CD8-positive, alpha-beta memory T cell (primary cell): ENCODE measurements around the gene APOD. TPM values are rescaled to one million over a fixed set of nuclear protein-coding genes. Genes with fewer than 3 reads are reported as not detected.

Experiments
- CTCF ChIA-PET: fragments of 350-600 bp; sonication (Branson Sonifier 250); formaldehyde crosslinking; loops from one replicate; lab custom pipeline; 2021; ENCODE audit warnings: antibody characterized with exemption; lab: Charles Lee
- POLR2A ChIA-PET: fragments of 350-600 bp; sonication (Branson Sonifier 250); formaldehyde crosslinking; loops from one replicate; lab custom pipeline; 2021; ENCODE audit warnings: antibody characterized with exemption; lab: Charles Lee
- DNase-seq, 5 donors: peaks; one replicate each; pipeline versions ENCODE4 v3.0.0 to v3.0.0-alpha.2; 2020 to 2022; ENCODE audit warnings: mixed read lengths in 1 of 5
- H3K27ac ChIP-seq: one replicate; pipeline ENCODE4 v1.7.0; 2013; ENCODE audit warnings: low read depth, mild to moderate bottlenecking, low read length, moderate library complexity
- H3K27me3 ChIP-seq: 2 replicates; pipeline ENCODE4 v1.7.0; 2013; ENCODE audit warnings: low read length, mild to moderate bottlenecking; ENCODE audit not compliant: insufficient read depth, poor library complexity, severe bottlenecking
- H3K36me3 ChIP-seq: 2 replicates; pipeline ENCODE4 v1.7.0; 2013; ENCODE audit warnings: mild to moderate bottlenecking, low read length, moderate library complexity; ENCODE audit not compliant: insufficient read depth
- H3K4me1 ChIP-seq: 2 replicates; pipeline ENCODE4 v1.7.0; 2013; ENCODE audit warnings: mild to moderate bottlenecking, low read length, moderate library complexity; ENCODE audit not compliant: insufficient read depth
- H3K4me3 ChIP-seq: 2 replicates; pipeline ENCODE4 v1.7.0; 2013; ENCODE audit warnings: mild to moderate bottlenecking, low read length
- H3K9me3 ChIP-seq: 2 replicates; pipeline ENCODE4 v1.7.0; 2013; ENCODE audit warnings: mild to moderate bottlenecking, low read length
- H3K27ac Mint-ChIP-seq, 8 donors: one replicate each; pipeline ENCODE4 v1.8.0; 2020 to 2021; ENCODE audit warnings: mixed read lengths in 8 of 8, mild to moderate bottlenecking in 6 of 8, inconsistent platforms in 3 of 8, moderate library complexity in 3 of 8
- H3K27me3 Mint-ChIP-seq, 2 donors: one replicate each; pipeline ENCODE4 v1.8.0; 2020 to 2021; ENCODE audit warnings: mixed read lengths in 2 of 2, mild to moderate bottlenecking in 1 of 2, moderate library complexity in 1 of 2
- H3K36me3 Mint-ChIP-seq, 3 donors: one replicate each; pipeline ENCODE4 v1.8.0; 2020 to 2021; ENCODE audit warnings: mixed read lengths in 3 of 3, inconsistent platforms in 1 of 3, mild to moderate bottlenecking in 1 of 3
- H3K4me1 Mint-ChIP-seq, 3 donors: one replicate each; pipeline ENCODE4 v1.8.0; 2020 to 2021; ENCODE audit warnings: mixed read lengths in 3 of 3, inconsistent platforms in 1 of 3, mild to moderate bottlenecking in 1 of 3
- H3K4me3 Mint-ChIP-seq, 7 donors: one replicate each; pipeline ENCODE4 v1.8.0; 2020 to 2021; ENCODE audit warnings: mixed read lengths in 7 of 7, mild to moderate bottlenecking in 6 of 7, moderate library complexity in 4 of 7, inconsistent platforms in 2 of 7
- H3K9me3 Mint-ChIP-seq, 5 donors: one replicate each; pipeline ENCODE4 v1.8.0; 2020 to 2022; ENCODE audit warnings: mixed read lengths in 5 of 5, mild to moderate bottlenecking in 3 of 5, moderate library complexity in 2 of 5, inconsistent platforms in 1 of 5
- polyA plus RNA-seq: library from polyadenylated mRNA; unstranded; fragments of 300-500 nt; fragmentation: Illumina TruSeq; gene quantifications from one replicate; pipeline ENCODE4 v1.2.3, GENCODE V29; 2021
- total RNA-seq, 2 experiments: library from RNA; stranded (reverse); gene quantifications; one replicate each; pipeline ENCODE4 v1.2.3, GENCODE V29; 2021

Gene APOD
- total and polyA plus RNA-seq, 3 experiments from 2014 or later = 0.20 TPM; not detected in 2

DNA sequence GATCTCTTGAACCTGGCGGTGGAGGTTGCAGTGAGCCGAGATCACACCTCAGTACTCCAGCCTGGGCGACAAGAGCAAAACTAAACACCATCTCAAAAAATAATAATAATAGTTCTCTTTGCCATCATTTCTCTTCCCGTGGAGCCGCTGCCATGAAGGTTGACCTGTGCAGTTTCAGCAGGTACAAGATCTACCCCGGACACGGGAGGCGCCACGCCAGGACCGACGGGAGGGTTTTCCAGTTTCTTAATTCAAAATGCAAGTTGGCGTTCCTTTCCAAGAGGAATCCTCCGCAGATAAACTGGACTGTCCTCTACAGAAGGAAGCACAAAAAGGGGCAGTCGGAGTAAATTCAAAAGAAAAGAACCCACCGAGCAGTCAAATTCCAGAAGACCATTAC lies 29.3 kb downstream of the APOD start:
- ChIA-PET POLR2A (no interaction called here), CTCF (interaction anchor here (0.9 to 1.8 kb wide), 2 partner anchors 11 to 12 kb away, joined by 3 to 5 read pairs; partner anchors contain the start of gene PPP1R2)
- no peaks in the 10 kb centered on the region for H3K36me3 Mint-ChIP-seq
- H3K36me3 ChIP-seq = no peaks in the 10 kb centered on the region
- H3K9me3 Mint-ChIP-seq = no peaks in the 10 kb centered on the region
- no peaks in the 10 kb centered on the region for H3K27me3 ChIP-seq
- no peak for DNase-seq
- H3K27ac ChIP-seq = no peak overlapping the region
- peaks cover 67% of the 10 kb centered on the region for H3K4me1 ChIP-seq
- peak overlapping the region in 6 of 8 donors; percentile 23 to 93 (median 60) for H3K27ac Mint-ChIP-seq
- no peak overlapping the region for H3K4me3 ChIP-seq
- no peaks in the 10 kb centered on the region for H3K9me3 ChIP-seq
- peak overlapping the region in 1 of 7 donors; percentile 48 for H3K4me3 Mint-ChIP-seq
- no peaks in the 10 kb centered on the region for H3K27me3 Mint-ChIP-seq
- H3K4me1 Mint-ChIP-seq = peaks cover 47 to 66% (median 53%) of the 10 kb centered on the region in 3 donors

DNA sequence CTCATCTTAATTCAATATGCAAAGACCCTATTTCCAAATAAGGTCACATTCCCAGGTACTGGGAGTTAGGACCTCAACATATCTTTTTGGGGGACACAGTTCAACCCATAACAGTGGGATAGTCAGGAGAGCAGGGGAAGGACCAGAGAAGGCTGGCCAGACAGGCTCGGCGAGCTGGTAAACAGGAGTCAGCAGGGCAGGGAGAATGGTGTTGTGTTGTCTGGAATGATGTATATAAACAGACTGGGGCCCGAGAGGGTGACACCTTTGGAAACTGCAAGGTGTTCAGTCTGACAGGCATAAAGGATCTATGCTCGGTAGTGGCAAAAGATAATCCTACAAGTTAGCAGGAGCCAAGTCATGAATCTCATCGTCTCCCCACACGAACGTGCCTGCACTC lies 30.5 kb downstream of the APOD start:
- Mint-ChIP-seq H3K9me3 (no peaks in the 10 kb centered on the region), H3K27me3 (no peaks in the 10 kb centered on the region), H3K27ac (peak overlapping the region; percentile 81 to 100 (median 96)), H3K36me3 (no peaks in the 10 kb centered on the region), H3K4me1 (peaks cover 51 to 67% (median 54%) of the 10 kb centered on the region in 3 donors), H3K4me3 (peak overlapping the region in 3 of 7 donors; percentile 9 to 41 (median 12))
- no peak for DNase-seq
- H3K9me3 ChIP-seq = no peaks in the 10 kb centered on the region
- H3K27ac ChIP-seq = peak overlapping the region; percentile 17
- H3K4me1 ChIP-seq = peaks cover 74% of the 10 kb centered on the region
- POLR2A ChIA-PET = interaction anchor here (3.9 kb wide), 1 partner anchor 11 kb away, joined by 36 read pairs; the partner anchor contains the start of gene PPP1R2
- no peaks in the 10 kb centered on the region for H3K27me3 ChIP-seq
- H3K4me3 ChIP-seq = no peak overlapping the region
- CTCF ChIA-PET = interaction anchor here (0.8 kb wide), 1 partner anchor 16 kb away, joined by 3 read pairs; no protein-coding TSS in a partner anchor
- no peaks in the 10 kb centered on the region for H3K36me3 ChIP-seq

DNA sequence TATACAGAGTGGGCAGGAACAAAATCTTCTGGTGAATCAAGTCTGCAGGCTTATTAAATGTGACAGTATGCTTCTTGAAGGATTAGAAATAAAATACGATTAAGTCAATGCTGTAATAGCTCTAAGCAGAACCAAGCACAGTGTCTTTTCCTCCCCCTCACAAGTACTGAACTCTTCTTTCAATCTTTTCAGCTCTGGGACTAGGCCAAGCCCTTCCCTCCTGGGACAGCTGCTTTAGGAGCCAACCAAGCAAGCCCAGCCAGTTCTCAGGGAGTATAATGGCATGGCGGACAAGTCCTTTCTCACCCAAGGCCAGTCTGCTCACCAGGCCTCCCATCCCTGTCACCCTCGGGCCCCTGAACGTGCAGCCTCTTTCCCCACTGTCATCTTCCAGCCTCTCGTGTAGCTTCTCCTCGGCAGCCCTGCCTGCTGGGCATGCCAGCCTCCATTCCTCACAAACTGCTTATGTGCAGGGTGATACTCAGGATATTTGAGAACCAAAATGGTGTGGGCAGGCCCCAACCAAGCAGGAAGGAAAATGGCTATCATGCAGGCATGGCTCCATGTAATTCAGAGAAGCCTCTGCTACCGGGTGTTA lies 32.3 kb downstream of the APOD start:
- H3K27ac ChIP-seq = peak overlapping the region; percentile 25
- H3K36me3 ChIP-seq = no peaks in the 10 kb centered on the region
- peak overlapping the region; percentile 91 to 100 (median 97) for H3K27ac Mint-ChIP-seq
- H3K4me3 ChIP-seq = no peak overlapping the region
- peak overlapping the region in 6 of 7 donors; percentile 84 to 96 (median 85) for H3K4me3 Mint-ChIP-seq
- no peaks in the 10 kb centered on the region for H3K9me3 Mint-ChIP-seq
- no peaks in the 10 kb centered on the region for H3K9me3 ChIP-seq
- H3K27me3 Mint-ChIP-seq = no peaks in the 10 kb centered on the region
- CTCF ChIA-PET = interaction anchor here (0.7 to 1.8 kb wide), 4 partner anchors 9 to 280 kb away, joined by 3 to 6 read pairs (median 6); partner anchors contain the start of gene XXYLT1
- H3K27me3 ChIP-seq = no peaks in the 10 kb centered on the region
- no peaks in the 10 kb centered on the region for H3K36me3 Mint-ChIP-seq
- H3K4me1 ChIP-seq = peaks cover 91% of the 10 kb centered on the region
- DNase-seq = no peak
- H3K4me1 Mint-ChIP-seq = peaks cover 65 to 84% (median 71%) of the 10 kb centered on the region in 3 donors
- POLR2A ChIA-PET = interaction anchor here (0.7 to 3.9 kb wide), 2 partner anchors 10 to 865 kb away, joined by 3 to 36 read pairs; partner anchors contain the start of gene PPP1R2

DNA sequence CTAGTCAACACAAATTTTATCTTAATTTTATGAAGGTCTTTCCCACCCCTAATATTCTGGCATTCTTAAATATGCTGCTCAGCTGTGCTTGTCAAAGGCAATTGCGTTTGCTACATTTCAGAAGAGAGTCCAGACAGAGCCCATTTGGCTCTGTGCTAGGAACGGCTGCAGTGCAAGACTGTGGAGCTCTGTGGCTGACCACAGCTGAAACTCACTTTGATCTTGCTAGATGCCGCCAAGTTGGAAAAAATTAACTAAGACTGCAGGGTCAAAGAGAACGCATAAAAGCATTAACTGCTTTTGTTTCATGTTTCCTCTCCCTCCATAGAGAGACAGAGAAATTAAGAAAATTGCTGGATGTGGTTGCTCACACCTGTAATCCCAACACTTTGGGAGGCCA lies 33.0 kb downstream of the APOD start:
- peak overlapping the region; percentile 48 for H3K27ac ChIP-seq
- Mint-ChIP-seq H3K4me3 (peak overlapping the region; percentile 73 to 96 (median 85)), H3K27ac (peak overlapping the region; percentile 91 to 100 (median 97)), H3K27me3 (no peaks in the 10 kb centered on the region), H3K36me3 (no peaks in the 10 kb centered on the region), H3K4me1 (peaks cover 70 to 85% (median 73%) of the 10 kb centered on the region in 3 donors), H3K9me3 (no peaks in the 10 kb centered on the region)
- peak overlapping the region; percentile 74 for H3K4me3 ChIP-seq
- POLR2A ChIA-PET = interaction anchor here (0.6 to 3.9 kb wide), 5 partner anchors 9 to 878 kb away, joined by 3 to 36 read pairs (median 3); partner anchors contain the start of genes LSG1, PPP1R2 and XXYLT1
- no peaks in the 10 kb centered on the region for H3K27me3 ChIP-seq
- H3K4me1 ChIP-seq = peaks cover 91% of the 10 kb centered on the region
- CTCF ChIA-PET = interaction anchor here (1.0 to 1.6 kb wide), 11 partner anchors 7 to 343 kb away, joined by 3 to 6 read pairs (median 4); partner anchors contain the start of gene XXYLT1
- DNase-seq = peak in 2 of 5 donors; percentile 18 to 45
- H3K36me3 ChIP-seq = no peaks in the 10 kb centered on the region
- H3K9me3 ChIP-seq = no peaks in the 10 kb centered on the region

DNA sequence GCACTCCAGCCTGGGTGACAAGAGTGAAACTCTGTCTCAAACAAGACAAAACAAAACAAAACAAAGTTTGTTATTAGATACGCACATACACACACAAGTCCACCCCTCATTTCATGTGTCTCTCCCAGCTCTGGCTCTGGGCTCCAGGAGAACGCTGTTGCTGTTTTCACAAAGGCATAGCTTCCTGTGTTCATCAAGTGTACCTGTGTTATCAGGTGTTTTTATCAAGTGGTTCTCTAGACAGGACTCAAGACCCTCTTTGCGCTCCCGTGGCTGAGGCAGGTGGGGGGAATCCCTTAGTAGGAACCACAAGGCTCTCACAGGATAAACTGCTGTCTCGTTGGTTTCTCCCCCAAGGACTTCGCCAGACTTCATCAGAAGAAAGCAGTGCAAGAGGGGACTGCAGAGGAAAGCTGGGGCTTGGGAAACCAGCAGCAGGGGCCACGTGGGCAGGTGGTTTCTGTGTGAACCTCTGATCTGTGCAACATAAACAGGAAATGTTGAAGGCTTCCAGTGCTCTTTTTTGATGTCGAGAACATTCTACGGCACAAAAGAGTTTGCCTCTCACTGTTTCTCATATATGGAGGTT lies 33.7 kb downstream of the APOD start:
- ChIA-PET POLR2A (interaction anchor here (0.5 to 3.9 kb wide), 8 partner anchors 8 to 878 kb away, joined by 3 to 36 read pairs (median 4); partner anchors contain the start of genes LSG1, PPP1R2 and XXYLT1), CTCF (interaction anchor here (1.0 to 1.6 kb wide), 13 partner anchors 8 to 366 kb away, joined by 3 to 6 read pairs (median 3); partner anchors contain the start of gene XXYLT1)
- H3K9me3 Mint-ChIP-seq = no peaks in the 10 kb centered on the region
- Histone ChIP-seq H3K4me3 (peak overlapping the region; percentile 74), H3K27ac (peak overlapping the region; percentile 48), H3K27me3 (no peaks in the 10 kb centered on the region), H3K36me3 (no peaks in the 10 kb centered on the region), H3K4me1 (peaks cover 92% of the 10 kb centered on the region), H3K9me3 (no peaks in the 10 kb centered on the region)
- H3K27me3 Mint-ChIP-seq = no peaks in the 10 kb centered on the region
- H3K4me3 Mint-ChIP-seq = peak overlapping the region; percentile 73 to 96 (median 85)
- no peaks in the 10 kb centered on the region for H3K36me3 Mint-ChIP-seq
- peaks cover 74 to 87% (median 80%) of the 10 kb centered on the region in 3 donors for H3K4me1 Mint-ChIP-seq
- peak overlapping the region; percentile 91 to 100 (median 97) for H3K27ac Mint-ChIP-seq
- peak; percentile 71 to 96 (median 88) for DNase-seq

DNA sequence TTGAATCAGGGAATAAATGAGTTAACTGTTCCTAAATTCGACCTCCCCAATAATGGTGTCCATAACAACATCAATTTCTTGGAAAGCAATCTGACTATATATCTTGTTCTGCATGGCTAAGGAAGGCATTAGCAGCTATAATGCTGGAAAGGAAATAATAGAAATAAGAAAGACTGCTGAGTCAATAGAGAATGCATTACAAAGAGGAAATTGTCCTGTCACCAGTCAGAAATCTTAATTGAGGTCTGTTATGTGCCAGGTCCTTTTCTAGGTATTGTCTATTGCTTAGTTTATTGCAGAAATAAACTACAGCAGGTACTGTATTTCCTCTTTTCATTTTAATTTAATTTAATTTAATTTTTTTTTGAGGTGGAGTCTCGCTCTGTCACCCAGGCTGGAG lies 34.8 kb downstream of the APOD start:
- Histone ChIP-seq H3K9me3 (no peaks in the 10 kb centered on the region), H3K36me3 (no peaks in the 10 kb centered on the region), H3K27me3 (no peaks in the 10 kb centered on the region), H3K27ac (no peak overlapping the region), H3K4me3 (peak overlapping the region; percentile 50), H3K4me1 (peaks cover 95% of the 10 kb centered on the region)
- H3K27ac Mint-ChIP-seq = peak overlapping the region; percentile 49 to 97 (median 85)
- H3K9me3 Mint-ChIP-seq = no peaks in the 10 kb centered on the region
- no peaks in the 10 kb centered on the region for H3K36me3 Mint-ChIP-seq
- H3K27me3 Mint-ChIP-seq = no peaks in the 10 kb centered on the region
- ChIA-PET CTCF (interaction anchor here (1.4 kb wide), 1 partner anchor 9 kb away, joined by 5 read pairs; no protein-coding TSS in a partner anchor), POLR2A (interaction anchor here (2.2 kb wide), 1 partner anchor 278 kb away, joined by 10 read pairs; the partner anchor contains the start of gene XXYLT1)
- no peak for DNase-seq
- peak overlapping the region; percentile 43 to 85 (median 58) for H3K4me3 Mint-ChIP-seq
- H3K4me1 Mint-ChIP-seq = peaks cover 79 to 92% (median 90%) of the 10 kb centered on the region in 3 donors

DNA sequence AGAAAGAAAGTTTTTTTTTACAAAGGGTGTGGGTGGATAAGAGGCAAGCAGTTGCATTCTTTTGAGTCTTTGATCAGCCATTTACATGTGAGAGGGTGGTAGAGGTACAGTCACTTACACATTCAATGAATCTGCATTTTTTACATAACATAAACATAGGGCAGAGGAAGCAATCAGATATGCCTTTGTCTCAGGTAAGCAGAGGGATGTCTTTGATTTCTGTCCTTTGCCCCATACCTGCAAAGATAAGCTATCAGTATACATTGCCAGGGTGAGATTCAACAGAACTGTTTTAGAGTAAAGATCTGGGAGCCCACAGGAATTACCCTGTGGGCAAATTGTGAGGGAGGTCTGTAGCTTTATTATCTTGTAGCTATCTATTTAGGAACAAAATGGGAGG lies 35.2 kb downstream of the APOD start:
- no peaks in the 10 kb centered on the region for H3K9me3 Mint-ChIP-seq
- H3K4me3 Mint-ChIP-seq = peak overlapping the region; percentile 43 to 85 (median 58)
- Histone ChIP-seq H3K27ac (no peak overlapping the region), H3K4me1 (peaks cover 97% of the 10 kb centered on the region), H3K9me3 (no peaks in the 10 kb centered on the region), H3K27me3 (no peaks in the 10 kb centered on the region), H3K36me3 (no peaks in the 10 kb centered on the region), H3K4me3 (peak overlapping the region; percentile 50)
- peak overlapping the region; percentile 49 to 91 (median 85) for H3K27ac Mint-ChIP-seq
- ChIA-PET CTCF (no interaction called here), POLR2A (no interaction called here)
- DNase-seq = peak in 1 of 5 donors; percentile 35
- peaks cover 84 to 95% (median 93%) of the 10 kb centered on the region in 3 donors for H3K4me1 Mint-ChIP-seq
- peaks cover 0 to 1% (median 0%) of the 10 kb centered on the region in 3 donors for H3K36me3 Mint-ChIP-seq
- no peaks in the 10 kb centered on the region for H3K27me3 Mint-ChIP-seq
